NOMO-1 (cell line): ENCODE data around the gene MAL.

Source experiments
- DNase-seq, 2 experiments: peaks; one replicate each; lab custom pipeline; 2025; ENCODE audit not compliant: unreplicated experiment in 2 of 2; lab: John Stamatoyannopoulos, UW

The MAL gene

DNA sequence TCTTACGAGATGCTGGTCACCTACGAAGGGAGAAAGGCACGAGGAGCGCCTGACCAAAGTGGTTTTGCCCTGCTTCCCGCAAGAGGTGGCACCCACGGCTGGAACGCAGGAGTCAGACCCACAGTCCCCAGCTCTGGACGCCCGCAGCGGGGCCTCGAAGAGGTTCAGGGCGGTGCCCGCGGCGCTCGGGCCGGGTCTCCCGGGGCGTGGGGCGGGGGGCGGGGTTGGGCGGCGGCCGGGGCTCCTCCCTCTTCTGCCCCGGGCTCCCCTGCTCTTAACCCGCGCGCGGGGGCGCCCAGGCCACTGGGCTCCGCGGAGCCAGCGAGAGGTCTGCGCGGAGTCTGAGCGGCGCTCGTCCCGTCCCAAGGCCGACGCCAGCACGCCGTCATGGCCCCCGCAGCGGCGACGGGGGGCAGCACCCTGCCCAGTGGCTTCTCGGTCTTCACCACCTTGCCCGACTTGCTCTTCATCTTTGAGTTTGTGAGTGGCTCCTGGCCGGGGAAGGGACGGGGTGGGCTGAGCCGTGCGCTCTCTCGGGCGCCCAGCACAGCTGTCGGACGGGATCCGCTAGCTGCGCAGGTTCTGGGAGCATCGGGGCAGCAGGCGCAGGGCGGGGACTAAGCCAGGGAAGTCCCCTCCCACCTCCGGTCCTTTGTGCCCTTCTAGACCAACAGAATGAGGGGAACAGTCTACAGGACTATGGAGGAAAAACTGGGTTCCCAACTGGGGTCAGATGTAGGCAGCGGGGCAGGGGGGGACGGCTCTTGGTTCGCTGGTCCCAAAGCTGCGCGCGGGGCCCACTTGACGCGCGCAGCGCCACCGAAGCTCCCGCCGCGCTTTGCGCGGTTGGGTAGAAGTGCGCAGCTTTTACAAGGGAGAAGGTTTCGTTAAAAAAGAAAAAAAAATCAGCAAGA lies at the start of gene MAL:
MAL (plus strand) TSS at position 303 of the 914 bp plus-strand sequence; CDS start at position 388, 85 bp downstream.
- no peak for DNase-seq

- DNase-seq: no peak
Observed at GRCh38 chr2:94977826-94978225, 47.7 kb upstream of the MAL start.

- no peak for DNase-seq
Observed at GRCh38 chr2:94978917-94979316, 46.6 kb upstream of the MAL start.

DNA sequence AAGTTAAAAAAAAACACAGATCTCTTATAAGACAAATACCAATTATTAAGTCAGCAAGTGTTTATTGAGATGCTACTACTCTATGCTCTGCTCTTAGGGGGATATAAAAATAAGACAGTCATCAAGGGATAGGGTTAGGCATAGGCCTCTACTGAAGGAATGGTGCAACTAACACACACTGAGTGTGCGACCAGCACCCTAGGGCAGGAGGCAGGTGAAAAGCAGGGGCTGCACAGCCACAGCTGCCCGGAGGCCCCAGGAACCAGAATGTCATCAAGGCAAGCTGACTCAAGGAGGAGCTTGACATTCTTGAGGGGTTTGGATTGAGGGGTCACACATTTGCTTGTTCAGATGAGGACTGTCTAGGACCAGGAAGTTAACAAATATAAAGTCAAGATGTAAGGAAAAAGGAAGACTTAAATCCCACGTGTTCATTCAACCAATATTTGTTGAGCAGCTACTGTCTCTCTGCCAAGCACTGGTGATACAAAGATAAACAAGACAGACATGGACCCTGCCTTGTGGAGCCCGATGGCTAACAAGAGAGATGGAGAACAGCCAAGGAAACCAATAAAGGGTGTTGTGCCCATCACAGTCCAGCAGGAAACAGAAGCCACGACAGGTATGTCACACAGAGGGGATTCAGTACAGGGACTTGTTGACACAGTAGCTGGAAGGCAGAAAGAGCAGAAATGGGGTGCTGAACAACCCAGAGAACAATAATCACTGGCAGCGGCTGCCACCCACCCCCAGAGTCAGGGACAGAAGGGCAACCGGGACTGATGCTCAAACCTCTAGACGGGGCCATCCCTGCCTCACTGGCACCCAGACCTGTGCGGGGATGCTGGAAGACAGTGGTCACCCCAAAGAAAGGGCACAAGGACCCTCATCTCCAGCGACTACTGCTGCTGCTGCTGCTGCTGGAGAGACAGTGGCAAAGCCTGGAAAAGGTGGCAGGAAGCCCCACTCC lies 45.8 kb upstream of the MAL start:
- DNase-seq: no peak

DNA sequence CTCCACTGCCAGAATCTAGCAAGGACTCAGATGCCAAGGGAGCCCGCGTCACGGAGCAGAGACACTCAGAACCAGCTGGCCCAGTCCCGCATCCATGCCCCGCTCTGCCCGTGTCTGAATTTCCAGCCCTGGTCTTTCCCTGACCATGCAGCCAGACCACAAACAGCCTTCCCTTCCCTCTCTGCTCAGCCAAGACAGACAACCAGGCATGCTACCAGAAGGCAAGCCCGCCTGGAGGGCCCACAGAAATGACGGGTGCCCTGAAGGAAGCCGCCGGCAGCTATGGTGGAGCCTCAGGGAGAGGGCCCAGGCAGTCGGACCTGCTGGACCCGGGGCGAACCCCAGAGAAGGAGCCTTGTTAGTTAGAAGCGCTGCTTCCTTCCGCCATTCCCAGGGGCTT lies 45.1 kb upstream of the MAL start:
- no peak for DNase-seq

DNA sequence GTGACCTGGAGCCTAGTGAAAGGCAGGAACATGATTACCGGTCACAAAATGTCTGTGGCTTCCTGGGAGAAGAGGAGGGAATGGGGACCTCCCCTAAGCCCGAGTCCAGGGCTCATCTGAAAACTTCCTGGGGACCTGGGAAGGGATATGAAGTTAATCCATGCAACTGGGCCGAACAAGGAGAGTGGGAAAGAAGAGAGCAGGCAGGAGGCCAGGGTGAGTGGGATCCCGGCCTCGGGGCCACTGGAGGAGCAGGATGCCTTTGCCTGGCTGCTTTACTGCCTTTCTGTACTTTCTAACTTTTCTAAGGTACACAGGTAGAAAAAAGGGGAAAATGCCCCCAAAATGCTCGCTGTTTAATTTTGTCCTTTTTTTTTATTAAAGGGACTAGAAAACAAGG lies 43.4 kb upstream of the MAL start:
- no peak for DNase-seq

GRCh38 chr2:94982675-94983074 lies 42.8 kb upstream of the MAL start:
- no peak for DNase-seq

DNA sequence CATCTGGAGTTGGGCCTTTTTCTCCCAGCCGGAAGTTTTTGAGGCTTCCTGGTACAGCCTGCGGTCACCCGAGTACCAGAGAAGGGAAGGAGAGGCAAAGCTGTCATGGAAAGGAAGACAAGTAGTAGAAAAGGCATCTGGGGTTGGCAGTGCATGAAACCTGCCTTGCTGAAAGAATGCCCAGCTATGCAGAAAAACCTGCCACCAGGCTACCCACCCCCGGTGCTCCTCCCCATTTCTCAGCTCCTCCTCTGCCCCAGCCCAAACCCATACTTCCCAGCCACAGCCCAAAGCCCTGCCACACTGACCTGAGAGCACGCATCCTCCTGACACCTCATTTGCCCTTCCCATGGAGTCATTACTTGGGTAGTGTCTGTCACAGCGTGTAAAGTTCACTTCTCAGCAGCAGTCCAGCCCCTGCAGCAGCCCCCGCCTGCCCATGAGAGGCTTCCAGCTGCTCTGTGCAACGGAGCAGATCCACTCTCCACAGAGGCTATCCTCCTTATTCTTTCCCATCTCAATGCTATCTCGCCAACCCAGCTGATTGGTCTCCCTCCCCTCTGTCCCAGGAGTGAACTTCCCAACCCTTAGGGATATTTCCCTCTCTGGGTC lies 40.4 kb upstream of the MAL start:
- no peak for DNase-seq

DNA sequence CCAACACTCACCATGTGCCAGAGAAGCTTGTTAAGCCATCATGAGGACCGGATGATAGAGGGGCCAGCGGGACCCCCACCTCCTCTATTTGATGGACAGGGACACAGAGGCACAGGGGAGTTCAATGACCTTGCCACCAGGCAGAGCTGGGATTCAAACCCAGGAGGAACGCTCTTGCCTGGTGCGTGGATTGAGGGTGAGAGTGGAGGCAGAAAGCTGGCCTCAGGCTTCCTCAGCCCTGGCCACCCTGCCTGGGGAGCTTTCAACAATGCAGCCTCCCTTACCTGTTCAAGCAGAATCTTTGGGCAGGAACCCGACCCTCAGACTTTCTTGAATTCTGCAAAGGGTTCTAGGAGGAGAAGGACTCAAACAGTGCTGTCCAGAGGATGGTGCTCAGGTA lies 39.9 kb upstream of the MAL start:
- no peak for DNase-seq

DNA sequence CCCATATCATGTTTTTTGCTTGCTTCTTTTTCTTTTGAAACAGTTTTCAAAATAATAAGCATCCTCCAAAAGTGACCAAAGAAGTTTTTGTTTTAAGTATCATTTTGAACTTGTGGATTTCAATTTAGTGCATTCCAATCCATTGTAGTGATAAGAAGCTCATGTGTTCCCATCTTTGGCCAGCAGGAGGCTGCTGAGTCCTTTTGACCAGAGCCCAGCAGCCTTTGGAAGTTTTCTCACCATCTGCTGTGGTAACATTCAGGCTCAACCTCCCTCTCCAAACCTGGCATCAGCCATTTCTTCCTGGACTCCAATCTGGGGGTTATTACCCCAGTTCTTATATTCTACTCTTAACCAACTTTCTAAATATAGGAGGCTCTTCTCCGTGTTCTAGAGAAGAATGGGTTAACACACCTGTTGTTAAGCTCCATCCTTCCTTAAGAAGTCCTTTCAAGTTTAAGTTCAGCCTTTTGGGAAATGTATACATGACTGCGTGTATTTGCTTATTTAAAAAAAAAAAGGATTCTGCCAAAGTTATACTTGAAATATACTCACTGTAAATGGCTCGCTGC lies 39.0 kb upstream of the MAL start:
- DNase-seq: peak in 1 of 2 experiments; percentile 5

DNA sequence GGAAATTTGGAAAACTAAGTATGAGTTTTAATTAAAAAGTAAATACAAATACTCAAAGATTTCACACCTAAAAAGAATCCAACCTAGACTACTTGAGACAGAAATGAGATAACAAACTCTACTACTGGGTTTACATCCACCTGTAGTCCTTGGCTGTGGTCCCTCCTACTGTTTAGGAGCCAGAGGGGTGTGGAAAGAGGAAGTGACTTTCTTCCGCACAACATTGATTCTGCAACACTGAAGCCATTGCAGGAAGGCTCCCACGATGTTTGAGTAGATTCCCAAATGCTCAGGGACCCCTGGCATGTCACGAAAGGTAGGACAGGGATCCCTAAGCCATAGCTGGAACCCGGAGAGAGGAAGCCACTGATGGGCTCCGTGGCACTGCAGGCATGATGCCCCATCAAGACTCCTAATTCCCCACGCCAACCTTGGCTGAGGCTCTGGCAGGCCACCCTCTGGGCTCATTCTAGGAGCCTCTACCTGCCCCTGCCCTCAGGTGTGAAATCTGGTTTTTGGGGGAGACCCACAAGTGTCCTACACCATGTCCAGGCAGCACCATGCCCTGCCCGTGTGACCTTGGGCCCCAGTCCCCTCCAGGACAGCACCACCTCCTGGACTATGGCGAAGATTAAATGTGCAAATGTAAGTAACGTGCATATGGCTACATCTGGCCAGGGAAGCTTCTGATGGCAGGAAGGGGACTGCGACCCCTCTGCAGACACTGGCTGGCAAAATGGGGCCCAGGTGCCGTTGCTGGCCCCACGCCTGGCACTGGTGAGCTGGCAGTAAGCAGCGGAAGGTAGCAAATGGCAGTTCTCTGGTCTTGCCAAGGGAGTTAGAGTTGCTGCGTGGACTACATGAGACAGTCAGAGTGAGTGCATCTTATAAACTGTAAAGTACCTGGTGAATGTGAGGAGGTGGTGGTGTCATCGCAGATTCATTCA lies 38.2 kb upstream of the MAL start:
- no peak for DNase-seq

- DNase-seq: no peak
Observed at GRCh38 chr2:94990956-94991355, 34.6 kb upstream of the MAL start.

DNA sequence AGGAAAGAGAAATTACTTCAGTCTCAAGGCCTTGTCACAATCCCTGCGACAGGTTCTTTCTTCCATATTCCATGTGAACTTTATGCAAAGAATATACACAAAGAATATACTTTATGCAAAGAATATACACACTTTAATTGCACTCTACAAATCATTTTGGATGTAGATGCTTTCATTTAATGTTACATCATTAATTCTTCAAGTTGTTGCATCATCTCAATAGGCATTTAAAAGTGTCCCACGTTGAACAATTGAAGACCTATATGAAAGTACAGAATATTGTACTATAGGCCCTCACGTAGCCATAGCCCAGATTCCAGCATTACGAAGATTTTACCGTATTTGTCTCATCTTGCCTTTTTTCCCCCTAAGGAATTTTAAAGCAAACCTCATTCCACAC lies 33.1 kb upstream of the MAL start:
- DNase-seq: no peak

DNA sequence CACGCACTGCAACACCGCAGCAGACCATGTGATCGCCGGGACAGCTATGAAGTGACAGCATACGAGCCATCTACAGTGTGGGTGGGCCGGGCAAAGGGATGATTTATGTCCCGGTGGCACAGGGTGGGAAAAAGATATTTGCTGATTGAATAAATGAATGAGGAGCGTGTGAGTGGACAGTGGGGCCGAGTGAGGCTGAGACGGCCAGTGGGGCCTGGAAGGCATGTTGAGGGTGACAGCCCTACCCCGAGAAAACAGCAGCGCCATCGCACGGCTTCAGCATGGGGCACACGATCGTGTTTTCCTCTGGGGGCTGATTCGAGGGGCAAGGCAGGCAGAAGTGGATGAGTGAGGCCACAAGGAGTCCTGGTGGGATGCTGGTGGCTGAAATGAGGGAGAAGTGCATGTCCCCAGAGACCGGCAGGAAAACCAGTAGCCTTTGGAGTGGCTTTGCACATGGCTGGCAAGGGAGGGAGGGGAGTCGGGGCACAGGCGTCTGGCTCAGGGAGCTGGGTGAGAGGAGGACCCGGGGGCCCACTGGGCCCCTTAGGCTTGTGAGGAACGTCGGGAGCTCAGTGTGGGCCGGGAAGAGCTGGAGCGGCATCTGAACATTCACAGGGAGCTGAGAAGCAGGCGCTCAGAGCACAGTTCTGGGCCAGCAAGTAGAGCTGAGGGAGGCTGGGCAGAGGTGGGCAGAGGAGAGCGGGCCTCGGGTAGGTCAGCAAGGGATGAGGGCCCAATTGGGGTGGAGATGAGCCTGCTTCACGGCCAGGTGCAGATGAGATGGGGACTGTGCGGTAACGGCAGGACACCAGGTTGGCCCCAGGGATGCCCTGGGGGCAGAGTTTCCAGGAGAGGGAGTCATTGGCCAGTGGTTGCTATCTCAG lies 32.1 kb upstream of the MAL start:
- DNase-seq: no peak

DNA sequence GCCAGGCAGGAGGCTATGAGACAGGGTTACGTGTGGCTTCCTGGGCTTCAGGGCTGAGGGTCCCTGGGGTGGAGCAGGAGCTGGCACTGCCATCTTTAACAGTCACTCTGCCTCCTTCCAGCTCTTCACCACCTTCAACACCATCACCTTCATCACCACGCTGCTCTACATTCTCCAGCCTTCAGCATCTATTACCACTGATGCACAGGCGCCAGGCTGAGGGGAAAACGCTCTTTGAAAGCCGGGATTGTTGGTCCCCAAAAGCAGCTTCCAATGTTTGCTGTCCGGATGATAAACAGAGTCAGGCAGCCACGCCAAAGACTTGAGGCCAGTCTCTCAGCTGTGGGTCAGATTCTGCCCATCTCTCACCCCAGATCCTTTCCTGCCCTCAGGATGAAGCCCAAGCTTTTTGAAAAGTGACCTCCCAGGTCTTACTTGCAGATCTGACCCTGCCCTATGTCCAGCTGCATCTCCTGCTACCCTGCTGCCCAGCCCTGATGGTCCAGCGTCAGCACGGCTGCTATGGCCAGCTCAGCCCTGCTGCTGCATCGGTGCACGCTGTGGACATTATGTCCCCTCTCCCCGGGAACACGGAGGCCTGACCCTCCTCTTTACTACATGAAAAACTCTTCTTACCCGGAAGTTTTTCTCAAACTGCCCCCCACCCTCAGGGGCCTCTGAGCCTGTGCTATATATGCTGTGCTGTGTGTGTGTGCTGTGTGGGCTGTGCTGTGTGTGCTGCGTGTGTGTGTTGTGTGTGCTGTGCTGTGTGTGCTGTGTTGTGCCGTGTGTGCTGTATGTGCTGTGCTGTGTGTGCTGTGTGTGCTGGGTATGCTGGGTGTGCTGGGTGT lies 31.2 kb upstream of the MAL start:
- no peak for DNase-seq

GRCh38 chr2:94994914-94995552 lies 30.5 kb upstream of the MAL start:
- no peak for DNase-seq

DNA sequence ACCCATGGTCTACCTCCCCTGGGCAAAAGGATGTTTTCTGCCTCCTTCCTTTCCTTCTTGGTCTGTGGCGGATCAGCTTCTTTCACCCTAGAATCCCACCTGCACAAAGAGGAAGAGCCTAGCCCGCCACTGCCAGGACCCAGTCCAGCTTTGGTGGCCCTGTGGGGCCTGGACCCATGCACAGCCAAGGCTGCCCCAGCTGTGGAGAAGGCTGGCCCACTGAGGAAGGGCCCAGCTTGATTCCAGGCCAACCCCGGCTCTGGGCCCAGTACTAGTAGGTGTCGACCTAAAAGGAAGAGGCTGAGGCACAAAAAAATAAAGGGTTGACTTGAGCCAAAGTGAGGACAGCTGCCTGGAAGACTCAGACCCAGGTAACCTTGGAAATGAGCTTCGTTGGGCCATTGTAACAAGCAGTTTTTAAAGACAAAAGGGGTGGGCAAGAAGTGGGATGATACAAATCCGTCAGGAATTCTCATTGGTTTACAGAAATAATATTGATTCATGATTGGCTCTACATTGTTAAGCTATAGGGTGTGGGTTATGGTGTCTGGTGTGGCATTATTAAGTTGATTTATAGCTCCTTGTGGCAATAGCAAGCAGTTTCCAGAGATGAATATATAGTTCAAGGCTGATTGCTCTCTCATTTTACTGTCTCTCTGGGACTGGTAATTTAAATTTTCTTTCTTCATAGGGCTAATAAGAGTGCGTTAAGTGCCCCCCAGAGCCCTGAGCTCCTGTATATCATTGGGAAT lies 29.8 kb upstream of the MAL start:
- no peak for DNase-seq
